ENCODE measurements around the gene SLC36A1.

The SLC36A1 gene

DNA sequence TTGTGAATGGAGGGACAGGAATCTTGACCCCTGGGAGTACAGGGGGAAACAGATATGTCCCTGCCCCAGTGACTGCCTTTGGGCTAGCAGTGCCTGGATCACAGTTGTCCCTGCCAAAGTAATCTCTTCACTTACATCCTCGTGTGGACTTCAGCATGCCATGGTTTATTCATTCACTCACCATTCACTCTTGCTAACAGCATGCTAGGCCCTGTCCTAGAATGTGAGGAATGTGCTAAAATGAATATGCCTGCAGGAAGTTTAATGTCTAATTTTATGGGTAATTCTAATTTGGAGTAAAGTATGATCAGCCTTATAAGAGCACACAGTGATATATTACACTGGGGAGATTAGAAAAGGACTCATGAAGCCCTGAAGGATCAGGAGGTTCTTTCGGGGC lies 80.8 kb downstream of the SLC36A1 start:
- no peaks in the 10 kb centered on the region for H3K9me3 ChIP-seq
- no peaks in the 10 kb centered on the region for H3K36me3 ChIP-seq
- peaks cover 2 to 4% of the 10 kb centered on the region in 2 experiments for H3K4me1 ChIP-seq (ENCODE audit: control insufficient read depth in 1 of 2, insufficient read depth in 1 of 2, low read depth in 1 of 2, low read length in 1 of 2)
- H3K4me3 ChIP-seq (ENCODE audit: low read depth in 1 of 2, low read length in 1 of 2): no peak overlapping the region
- no peak overlapping the region for H3K27ac ChIP-seq
- TF ChIP-seq, protein P1, sequence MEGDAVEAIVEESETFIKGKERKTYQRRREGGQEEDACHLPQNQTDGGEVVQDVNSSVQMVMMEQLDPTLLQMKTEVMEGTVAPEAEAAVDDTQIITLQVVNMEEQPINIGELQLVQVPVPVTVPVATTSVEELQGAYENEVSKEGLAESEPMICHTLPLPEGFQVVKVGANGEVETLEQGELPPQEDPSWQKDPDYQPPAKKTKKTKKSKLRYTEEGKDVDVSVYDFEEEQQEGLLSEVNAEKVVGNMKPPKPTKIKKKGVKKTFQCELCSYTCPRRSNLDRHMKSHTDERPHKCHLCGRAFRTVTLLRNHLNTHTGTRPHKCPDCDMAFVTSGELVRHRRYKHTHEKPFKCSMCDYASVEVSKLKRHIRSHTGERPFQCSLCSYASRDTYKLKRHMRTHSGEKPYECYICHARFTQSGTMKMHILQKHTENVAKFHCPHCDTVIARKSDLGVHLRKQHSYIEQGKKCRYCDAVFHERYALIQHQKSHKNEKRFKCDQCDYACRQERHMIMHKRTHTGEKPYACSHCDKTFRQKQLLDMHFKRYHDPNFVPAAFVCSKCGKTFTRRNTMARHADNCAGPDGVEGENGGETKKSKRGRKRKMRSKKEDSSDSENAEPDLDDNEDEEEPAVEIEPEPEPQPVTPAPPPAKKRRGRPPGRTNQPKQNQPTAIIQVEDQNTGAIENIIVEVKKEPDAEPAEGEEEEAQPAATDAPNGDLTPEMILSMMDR (IDR thresholded peaks at IDR 0.05): no peak
- H3K27me3 ChIP-seq: no peaks in the 10 kb centered on the region

DNA sequence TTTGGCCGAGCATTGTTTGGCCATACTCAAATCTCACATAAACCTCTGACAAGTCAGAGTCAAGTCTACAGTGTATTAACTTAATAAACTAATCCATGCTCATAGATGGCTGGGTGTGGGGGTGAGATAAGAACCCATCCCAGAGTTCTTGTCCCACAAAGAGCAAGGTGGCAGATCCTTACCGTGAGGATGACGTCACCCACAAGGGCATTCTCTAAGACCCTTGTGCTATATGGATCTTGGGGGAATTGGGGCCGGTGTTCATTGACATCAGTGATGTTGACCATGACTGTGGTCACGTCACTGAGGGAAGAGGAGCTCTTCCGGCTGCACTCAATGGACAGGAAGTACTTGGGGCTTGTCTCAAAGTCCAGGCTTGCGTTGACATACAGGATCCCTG lies 81.6 kb downstream of the SLC36A1 start:
- H3K27me3 ChIP-seq: peaks cover 1% of the 10 kb centered on the region
- no peak overlapping the region for H3K4me3 ChIP-seq (ENCODE audit: low read depth in 1 of 2, low read length in 1 of 2)
- TF ChIP-seq, protein P1 (IDR thresholded peaks at IDR 0.05): no peak
- no peak overlapping the region for H3K27ac ChIP-seq
- no peaks in the 10 kb centered on the region for H3K4me1 ChIP-seq (ENCODE audit: control insufficient read depth in 1 of 2, insufficient read depth in 1 of 2, low read depth in 1 of 2, low read length in 1 of 2)
- no peaks in the 10 kb centered on the region for H3K9me3 ChIP-seq
- no peaks in the 10 kb centered on the region for H3K36me3 ChIP-seq

DNA sequence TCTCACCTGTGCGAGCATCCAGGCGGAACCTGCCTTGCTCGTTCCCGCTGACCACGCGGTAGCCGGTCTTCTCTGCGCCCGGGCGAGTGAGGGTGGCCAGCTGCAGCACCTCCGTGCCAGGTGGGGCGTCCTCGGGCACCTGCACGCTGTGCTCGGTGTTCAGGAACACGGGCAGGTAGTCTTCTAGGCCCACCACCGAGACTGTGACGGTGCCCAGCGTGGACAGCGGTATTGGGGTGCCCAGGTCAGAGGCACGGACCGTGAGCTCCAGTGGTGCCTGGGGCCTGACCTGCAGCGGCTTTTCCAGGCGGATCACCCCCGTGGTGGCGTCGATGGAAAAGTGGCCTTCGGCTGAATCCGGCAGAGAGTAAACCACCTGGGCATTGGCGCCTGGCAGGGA lies 84.2 kb downstream of the SLC36A1 start:
- H3K36me3 ChIP-seq: no peaks in the 10 kb centered on the region
- H3K9me3 ChIP-seq: no peaks in the 10 kb centered on the region
- H3K27ac ChIP-seq: no peak overlapping the region
- H3K27me3 ChIP-seq: peaks cover 7% of the 10 kb centered on the region
- no peak overlapping the region for H3K4me3 ChIP-seq (ENCODE audit: low read depth in 1 of 2, low read length in 1 of 2)
- TF ChIP-seq, protein P1 (IDR thresholded peaks at IDR 0.05): no peak
- no peaks in the 10 kb centered on the region for H3K4me1 ChIP-seq (ENCODE audit: control insufficient read depth in 1 of 2, insufficient read depth in 1 of 2, low read depth in 1 of 2, low read length in 1 of 2)

DNA sequence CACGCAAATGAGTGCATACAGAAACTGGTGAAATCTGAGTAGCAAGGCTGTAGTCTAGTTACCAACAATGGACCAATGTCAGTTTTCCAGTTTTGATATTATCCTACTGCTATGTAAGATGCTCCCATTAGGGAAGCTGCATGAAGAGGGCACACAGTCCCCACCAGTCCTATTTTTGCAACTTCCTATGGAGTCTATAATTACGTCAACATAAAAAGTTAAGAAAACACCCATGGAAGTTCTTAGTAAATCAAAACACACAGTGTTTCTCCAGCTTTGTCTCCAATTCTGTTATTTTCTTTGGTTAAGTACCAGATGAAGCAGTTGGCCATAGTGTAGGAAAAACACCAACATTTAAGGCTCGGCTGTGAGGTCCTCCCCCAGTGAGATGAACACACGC lies 85.0 kb downstream of the SLC36A1 start:
- Histone ChIP-seq H3K4me3 (ENCODE audit: low read depth in 1 of 2, low read length in 1 of 2) (no peak overlapping the region), H3K27me3 (peaks cover 7% of the 10 kb centered on the region)

DNA sequence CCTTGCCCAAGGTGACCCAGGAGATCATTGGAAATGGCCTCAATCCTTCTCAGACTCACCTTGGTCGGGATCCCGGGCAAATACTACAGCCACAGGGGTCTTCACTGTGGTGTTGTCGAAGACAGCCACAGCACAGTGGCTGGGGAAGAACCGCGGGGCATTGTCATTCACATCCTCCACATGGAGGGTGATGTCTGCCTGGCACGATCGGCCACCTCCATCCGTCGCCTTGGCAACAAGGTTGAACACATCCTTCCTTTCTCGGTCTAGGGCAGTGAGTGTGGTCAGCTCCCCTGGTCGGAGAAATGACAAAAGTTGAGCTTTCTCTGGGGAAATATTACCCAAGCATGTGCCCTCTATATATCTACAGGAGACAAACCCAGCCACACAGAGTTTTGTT lies 86.9 kb downstream of the SLC36A1 start:
- Histone ChIP-seq H3K27ac (no peak overlapping the region), H3K4me3 (ENCODE audit: low read depth in 1 of 2, low read length in 1 of 2) (no peak overlapping the region), H3K36me3 (no peaks in the 10 kb centered on the region), H3K9me3 (no peaks in the 10 kb centered on the region), H3K4me1 (ENCODE audit: control insufficient read depth in 1 of 2, insufficient read depth in 1 of 2, low read depth in 1 of 2, low read length in 1 of 2) (no peaks in the 10 kb centered on the region), H3K27me3 (peaks cover 7% of the 10 kb centered on the region)
- TF ChIP-seq, protein P1 (IDR thresholded peaks at IDR 0.05): no peak

More for the DNA sequence above, 85.0 kb downstream of the SLC36A1 start:
- Histone ChIP-seq H3K27ac (no peak overlapping the region), H3K9me3 (no peaks in the 10 kb centered on the region), H3K4me1 (ENCODE audit: control insufficient read depth in 1 of 2, insufficient read depth in 1 of 2, low read depth in 1 of 2, low read length in 1 of 2) (no peaks in the 10 kb centered on the region), H3K36me3 (no peaks in the 10 kb centered on the region)
- TF ChIP-seq, protein P1 (IDR thresholded peaks at IDR 0.05): no peak

DNA sequence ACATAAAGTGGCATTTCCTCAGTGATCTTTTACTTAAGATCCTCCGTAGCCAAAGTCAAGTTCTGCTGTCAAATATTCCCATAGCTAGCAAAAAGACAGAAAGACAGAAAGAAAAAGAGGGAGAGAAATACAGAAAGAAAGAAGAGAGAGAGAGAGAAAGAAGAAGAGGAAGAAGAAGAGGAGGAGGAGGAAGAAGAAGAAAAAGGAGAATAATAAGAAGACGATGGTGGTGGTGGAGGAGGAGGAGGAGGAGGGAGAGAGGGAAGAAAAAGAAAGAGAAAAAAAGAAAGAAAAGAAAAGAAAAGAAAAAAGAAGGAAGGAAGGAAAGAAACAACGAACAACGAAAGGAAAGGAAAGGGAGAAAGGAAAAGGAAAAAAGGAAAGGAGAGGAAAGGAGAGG lies 89.6 kb downstream of the SLC36A1 start:
- Histone ChIP-seq H3K9me3 (no peaks in the 10 kb centered on the region), H3K4me3 (ENCODE audit: low read depth in 1 of 2, low read length in 1 of 2) (no peak overlapping the region), H3K27me3 (peaks cover 7% of the 10 kb centered on the region), H3K27ac (no peak overlapping the region), H3K4me1 (ENCODE audit: control insufficient read depth in 1 of 2, insufficient read depth in 1 of 2, low read depth in 1 of 2, low read length in 1 of 2) (no peaks in the 10 kb centered on the region), H3K36me3 (no peaks in the 10 kb centered on the region)
- TF ChIP-seq, protein P1 (IDR thresholded peaks at IDR 0.05): no peak

Data from neutrophil (primary cell).